GM21423 (cell line): ENCODE data around the gene KRT12.
"Not testable (repeated sequence)": the region's sequence is repeated elsewhere in the genome, so short reads cannot be mapped to it uniquely, and the experiment has no call there.

Source experiments
- ATAC-seq: cut with Tn5 transposase; IDR thresholded peaks from one replicate; pipeline ENCODE4 v1.9.1; 2021; ENCODE audit warnings: mild to moderate bottlenecking, moderate library complexity; ENCODE audit not compliant: unreplicated experiment

KRT12 gene

DNA sequence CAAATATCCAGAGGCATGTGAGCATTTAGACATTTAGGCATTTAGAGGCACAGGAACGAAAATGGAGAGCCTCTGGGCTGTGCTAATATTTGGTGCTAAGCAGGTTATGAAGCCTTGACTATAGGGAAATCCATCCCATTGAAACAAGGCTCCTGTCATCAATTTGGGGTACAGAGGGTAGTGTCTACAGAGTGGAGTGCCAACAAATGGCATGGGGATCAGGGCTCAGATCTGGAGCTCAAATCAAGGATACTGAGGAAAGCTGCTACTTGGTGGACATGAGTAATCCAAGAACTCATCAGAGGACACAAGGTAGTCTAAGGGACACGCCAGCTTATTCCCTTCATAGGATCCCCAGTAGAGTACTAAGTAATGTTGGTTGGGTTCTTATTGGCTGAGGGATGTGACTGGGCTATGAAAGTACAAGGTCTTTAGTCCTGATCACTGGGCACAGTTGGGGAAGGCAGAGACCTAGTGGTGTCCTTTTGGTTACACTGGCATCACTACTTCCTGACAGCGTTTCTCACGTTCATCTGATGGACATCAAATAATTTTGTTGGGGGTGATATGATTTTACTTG is 49.8 kb downstream of the KRT12 start:
- no peak for ATAC-seq

- ATAC-seq = no peak
These were observed 50.5 kb downstream of the KRT12 start for GRCh38 chr17:40816569-40816968.

GRCh38 chr17:40815381-40815780 is 51.6 kb downstream of the KRT12 start:
- ATAC-seq = no peak

DNA sequence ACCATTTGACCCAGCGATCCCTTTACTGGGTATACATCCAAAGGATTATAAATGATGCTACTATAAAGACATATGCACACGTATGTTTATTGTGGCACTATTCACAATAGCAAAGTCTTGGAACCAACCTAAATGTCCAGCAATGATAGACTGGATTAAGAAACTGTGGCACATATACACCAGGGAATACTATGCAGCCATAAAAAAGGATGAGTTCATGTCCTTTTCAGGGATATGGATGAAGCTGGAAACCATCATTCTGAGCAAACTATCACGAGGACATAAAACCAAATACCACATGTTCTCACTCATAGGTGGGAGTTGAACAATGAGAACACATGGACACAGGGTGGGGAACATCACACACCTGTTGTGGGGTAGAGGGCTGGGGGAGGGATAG is 52.4 kb downstream of the KRT12 start:
- ATAC-seq = not testable (repeated sequence)

DNA sequence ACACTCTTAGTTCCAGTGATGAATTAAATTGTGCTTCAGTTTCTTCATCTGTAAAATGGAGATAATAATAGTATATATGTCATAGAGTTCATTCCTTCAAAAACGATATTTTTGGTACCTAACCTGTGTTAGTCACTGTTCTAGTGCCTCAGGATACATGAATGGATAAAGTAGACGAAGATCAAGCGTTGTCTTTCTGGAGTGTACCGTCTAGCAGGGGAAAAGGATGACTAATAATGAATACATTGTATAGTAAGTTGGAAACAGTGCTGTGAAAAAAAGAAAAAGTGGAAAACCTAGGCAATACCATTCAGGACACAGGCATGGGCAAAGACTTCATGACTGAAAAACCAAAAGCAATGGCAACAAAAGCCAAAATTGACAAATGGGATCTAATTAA is 53.2 kb downstream of the KRT12 start:
- no peak for ATAC-seq

DNA sequence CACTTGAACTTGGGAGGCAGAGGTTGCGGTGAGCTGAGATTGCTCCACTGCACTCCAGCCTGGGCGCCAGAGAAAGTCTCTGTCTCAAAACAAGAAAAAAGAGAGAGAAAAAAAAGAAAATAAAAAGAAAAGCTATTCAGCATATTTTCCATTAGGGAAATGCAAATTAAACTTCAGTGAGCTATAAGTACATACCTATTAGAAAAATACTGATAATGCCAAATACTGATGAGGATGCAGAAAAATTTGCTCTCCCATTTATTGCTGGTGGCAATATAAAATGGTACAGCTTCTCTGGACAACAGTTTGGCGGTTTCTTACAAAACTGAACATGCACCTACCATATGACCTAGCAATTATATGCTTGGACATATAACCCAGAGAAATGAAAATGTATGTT is 54.4 kb downstream of the KRT12 start:
- ATAC-seq = no peak
